PC-9 (cell line): ENCODE data around the gene ARGLU1. TPM values are rescaled to one million over a fixed set of nuclear protein-coding genes. Genes with fewer than 3 reads are reported as not detected.

Source experiments
- BruUV-seq: library from RNA; stranded (reverse); fragments of 400-500 nt; replicated peaks from 2 replicates; lab custom pipeline; 2021; lab: Mats Ljungman, UMichigan
- CTCF ChIA-PET: fragments of 300-600 bp; sonication (Branson Sonifier 250); formaldehyde crosslinking; loops from one replicate; lab custom pipeline; 2022; ENCODE audit warnings: antibody characterized with exemption; lab: Charles Lee
- POLR2A ChIA-PET: fragments of 300-600 bp; sonication (Branson Sonifier 250); formaldehyde crosslinking; loops from one replicate; lab custom pipeline; 2022; ENCODE audit warnings: antibody characterized with exemption; ENCODE audit not compliant: unreplicated experiment; lab: Charles Lee
- DNase-seq, 2 experiments: peaks; one replicate each; pipeline versions ENCODE4 v3.0.0 to v3.0.0-alpha.2; 2015 to 2022; ENCODE audit warnings: mixed read lengths in 1 of 2
- H2AFZ ChIP-seq: fragments of 200-600 bp; sonication (generic); 2 replicates; pipeline ENCODE4 v1.8.1; 2017; ENCODE audit warnings: antibody characterized with exemption
- H3F3A ChIP-seq: fragments of 200-600 bp; sonication (generic); 2 replicates; pipeline ENCODE4 v1.8.1; 2017; ENCODE audit warnings: antibody characterized with exemption, mild to moderate bottlenecking, low read depth; ENCODE audit not compliant: insufficient read depth
- H3K27ac ChIP-seq: fragments of 200-600 bp; sonication (generic); 2 replicates; pipeline ENCODE4 v1.6.1; 2016; ENCODE audit warnings: mixed run types
- H3K27me3 ChIP-seq: fragments of 200-600 bp; sonication (generic); 2 replicates; pipeline ENCODE4 v1.6.1; 2016; ENCODE audit warnings: low read depth, mixed run types; ENCODE audit not compliant: insufficient read depth
- H3K36me3 ChIP-seq: fragments of 200-600 bp; sonication (generic); 2 replicates; pipeline ENCODE4 v1.6.1; 2016; ENCODE audit warnings: low read depth, mixed run types
- H3K4me1 ChIP-seq: fragments of 200-600 bp; sonication (generic); replicated peaks from 2 replicates; pipeline ENCODE4 v1.6.1; 2016; ENCODE audit warnings: mixed run types; ENCODE audit not compliant: insufficient read depth
- H3K4me2 ChIP-seq: fragments of 200-600 bp; sonication (generic); 2 replicates; pipeline ENCODE4 v1.6.1; 2017; ENCODE audit warnings: mixed run types
- H3K4me3 ChIP-seq: fragments of 200-600 bp; sonication (generic); 2 replicates; pipeline ENCODE4 v1.6.1; 2016; ENCODE audit warnings: mixed run types
- H3K79me2 ChIP-seq: fragments of 200-600 bp; sonication (generic); 2 replicates; pipeline ENCODE4 v1.6.1; 2017; ENCODE audit warnings: low read depth, mixed run types
- H3K9me2 ChIP-seq: fragments of 200-600 bp; sonication (generic); 2 replicates; pipeline ENCODE4 v1.8.1; 2017; ENCODE audit warnings: mild to moderate bottlenecking; ENCODE audit not compliant: insufficient read depth
- H3K9me3 ChIP-seq: fragments of 200-600 bp; sonication (generic); 2 replicates; pipeline ENCODE4 v1.8.1; 2016; ENCODE audit warnings: low read depth; ENCODE audit not compliant: insufficient read depth
- H4K20me1 ChIP-seq: fragments of 200-600 bp; sonication (generic); 2 replicates; pipeline ENCODE4 v1.8.1; 2017; ENCODE audit not compliant: insufficient read depth
- EZH2 ChIP-seq: fragments of 200-600 bp; sonication (generic); IDR thresholded peaks from 2 replicates; pipeline ENCODE4 v1.8.0; 2017; ENCODE audit warnings: antibody characterized with exemption, low read depth
- intact Hi-C: fragments of 100-400 bp; cut with micrococcal nuclease; formaldehyde crosslinking; loops from one replicate; pipeline ENCODE4 v1.10.0; 2022; ENCODE audit not compliant: unreplicated experiment
- total RNA-seq: library from RNA; stranded (reverse); gene quantifications from 2 replicates; pipeline ENCODE4 v1.2.3, GENCODE V29; 2021
- TF ChIP-seq, protein P1 (sequence below): fragments of 200-600 bp; sonication (generic); conservative IDR thresholded peaks from 2 replicates; pipeline ENCODE4 v1.6.1; 2017; ENCODE audit warnings: mixed run types, antibody characterized with exemption, mild to moderate bottlenecking, moderate library complexity

ARGLU1 gene
- total RNA-seq, 1 experiment from 2014 or later, result 89.2 TPM

GRCh38 chr13:106609116-106609515, 41.2 kb upstream of the ARGLU1 start:
- TF ChIP-seq EZH2, result no peak
- TF ChIP-seq, protein P1, sequence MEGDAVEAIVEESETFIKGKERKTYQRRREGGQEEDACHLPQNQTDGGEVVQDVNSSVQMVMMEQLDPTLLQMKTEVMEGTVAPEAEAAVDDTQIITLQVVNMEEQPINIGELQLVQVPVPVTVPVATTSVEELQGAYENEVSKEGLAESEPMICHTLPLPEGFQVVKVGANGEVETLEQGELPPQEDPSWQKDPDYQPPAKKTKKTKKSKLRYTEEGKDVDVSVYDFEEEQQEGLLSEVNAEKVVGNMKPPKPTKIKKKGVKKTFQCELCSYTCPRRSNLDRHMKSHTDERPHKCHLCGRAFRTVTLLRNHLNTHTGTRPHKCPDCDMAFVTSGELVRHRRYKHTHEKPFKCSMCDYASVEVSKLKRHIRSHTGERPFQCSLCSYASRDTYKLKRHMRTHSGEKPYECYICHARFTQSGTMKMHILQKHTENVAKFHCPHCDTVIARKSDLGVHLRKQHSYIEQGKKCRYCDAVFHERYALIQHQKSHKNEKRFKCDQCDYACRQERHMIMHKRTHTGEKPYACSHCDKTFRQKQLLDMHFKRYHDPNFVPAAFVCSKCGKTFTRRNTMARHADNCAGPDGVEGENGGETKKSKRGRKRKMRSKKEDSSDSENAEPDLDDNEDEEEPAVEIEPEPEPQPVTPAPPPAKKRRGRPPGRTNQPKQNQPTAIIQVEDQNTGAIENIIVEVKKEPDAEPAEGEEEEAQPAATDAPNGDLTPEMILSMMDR, result no peak
- Histone ChIP-seq H3K4me3 (no peak overlapping the region), H3F3A (no peaks in the 10 kb centered on the region), H3K9me3 (no peaks in the 10 kb centered on the region), H3K79me2 (no peaks in the 10 kb centered on the region), H3K9me2 (no peaks in the 10 kb centered on the region; the same call in 1 of the 2 replicates), H3K36me3 (no peaks in the 10 kb centered on the region), H3K27ac (no peak overlapping the region), H3K27me3 (no peaks in the 10 kb centered on the region), H3K4me1 (no peaks in the 10 kb centered on the region), H3K4me2 (no peak overlapping the region), H2AFZ (no peak overlapping the region), H4K20me1 (no peaks in the 10 kb centered on the region)
- BruUV-seq, result no TSS peak
- CTCF ChIA-PET, result no interaction called here
- DNase-seq, result no peak
- POLR2A ChIA-PET, result no interaction called here
- intact Hi-C loops, result no loop called here

DNA sequence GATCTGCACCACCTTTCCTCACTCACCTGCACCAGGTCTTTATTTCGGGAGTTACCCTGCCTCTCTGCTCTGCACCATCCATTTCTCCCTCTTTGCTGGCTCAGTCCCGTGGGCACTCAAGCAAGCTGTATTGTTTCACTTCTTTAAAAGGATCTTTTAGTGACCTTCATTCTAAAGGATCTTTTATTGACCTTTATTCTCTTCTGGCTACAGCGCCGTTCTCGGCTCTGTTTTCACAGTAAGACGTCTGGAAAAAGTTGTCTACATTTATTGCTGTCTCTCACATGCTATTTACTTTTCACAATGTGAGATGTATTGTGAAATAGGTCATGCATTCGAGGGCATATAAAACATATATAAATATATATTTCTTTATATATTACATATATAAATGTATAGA, 35.6 kb upstream of the ARGLU1 start:
- H3K9me2 ChIP-seq, result no peaks in the 10 kb centered on the region; the same call in 1 of the 2 replicates
- no TSS peak for BruUV-seq
- CTCF ChIA-PET, result no interaction called here
- no peak overlapping the region for H3K27ac ChIP-seq
- no peak overlapping the region for H2AFZ ChIP-seq
- intact Hi-C loops, result no loop called here
- POLR2A ChIA-PET, result no interaction called here
- H3K36me3 ChIP-seq, result no peaks in the 10 kb centered on the region
- H4K20me1 ChIP-seq, result no peaks in the 10 kb centered on the region
- H3F3A ChIP-seq, result no peaks in the 10 kb centered on the region
- H3K4me1 ChIP-seq, result no peaks in the 10 kb centered on the region
- H3K4me3 ChIP-seq, result no peak overlapping the region
- no peak overlapping the region for H3K4me2 ChIP-seq
- TF ChIP-seq EZH2, result no peak
- TF ChIP-seq, protein P1, result no peak
- H3K79me2 ChIP-seq, result no peaks in the 10 kb centered on the region
- no peaks in the 10 kb centered on the region for H3K9me3 ChIP-seq
- DNase-seq, result no peak
- no peaks in the 10 kb centered on the region for H3K27me3 ChIP-seq

GRCh38 chr13:106602178-106602577, 34.2 kb upstream of the ARGLU1 start:
- no peak for DNase-seq
- TF ChIP-seq EZH2, result no peak
- TF ChIP-seq, protein P1, result no peak
- no TSS peak for BruUV-seq
- Histone ChIP-seq H3K4me1 (no peaks in the 10 kb centered on the region), H2AFZ (no peak overlapping the region), H4K20me1 (no peaks in the 10 kb centered on the region), H3K36me3 (no peaks in the 10 kb centered on the region), H3F3A (no peaks in the 10 kb centered on the region), H3K9me2 (no peaks in the 10 kb centered on the region; the same call in 1 of the 2 replicates), H3K27me3 (no peaks in the 10 kb centered on the region), H3K4me2 (no peak overlapping the region), H3K27ac (no peak overlapping the region), H3K79me2 (no peaks in the 10 kb centered on the region), H3K9me3 (no peaks in the 10 kb centered on the region), H3K4me3 (no peak overlapping the region)
- CTCF ChIA-PET, result no interaction called here
- intact Hi-C loops, result no loop called here
- POLR2A ChIA-PET, result no interaction called here
